SIG-M5 treated with dmso at 0.1 percent for 504 hours (cell line): ENCODE results near the gene TAX1BP3.
"Not testable (repeated sequence)": the region's sequence is repeated elsewhere in the genome, so short reads cannot be mapped to it uniquely, and the experiment has no call there.

ENCODE experiments used
- DNase-seq: peaks from one replicate; lab custom pipeline; 2025; ENCODE audit not compliant: unreplicated experiment; lab: John Stamatoyannopoulos, UW

TAX1BP3 gene

DNA sequence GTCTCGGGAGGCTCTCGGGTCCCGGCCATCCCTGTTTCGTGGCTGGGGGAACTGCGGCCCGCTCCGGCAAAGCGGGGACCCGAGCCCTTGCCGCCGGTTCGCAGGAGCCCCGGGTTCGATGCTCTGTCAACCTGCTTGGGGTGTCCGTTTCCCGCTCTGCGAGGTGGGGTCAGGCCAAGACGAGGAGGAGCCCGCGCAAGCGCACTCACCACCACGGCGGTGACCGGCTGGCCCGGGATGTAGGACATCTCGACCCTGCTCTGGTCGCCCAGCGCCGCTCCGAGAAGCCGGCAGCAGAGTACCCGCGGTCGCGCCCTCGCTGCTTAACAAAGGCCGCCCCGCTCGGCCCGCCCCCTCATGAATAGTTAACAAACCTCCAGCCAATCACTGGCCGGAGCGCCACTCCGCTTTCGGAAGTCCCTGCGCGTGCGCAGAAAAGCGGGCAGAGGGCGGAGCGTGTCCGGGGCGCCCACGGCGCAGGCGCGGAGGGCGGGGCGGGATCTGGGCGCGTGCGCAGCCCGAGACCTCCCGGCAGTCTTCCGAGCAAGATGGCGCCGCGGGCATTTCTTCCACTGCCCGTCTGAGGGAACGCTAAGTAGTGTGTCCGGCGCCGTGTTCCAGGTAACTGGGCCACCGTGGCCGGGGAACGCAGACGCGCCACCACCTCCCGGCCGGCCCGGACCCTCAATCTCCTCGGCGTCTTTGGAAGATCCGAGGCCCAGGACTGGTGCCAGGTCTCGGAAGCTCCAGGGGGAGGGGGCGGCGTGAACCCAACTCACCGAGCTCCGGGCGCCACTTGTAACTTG is at the start of gene TAX1BP3, which contains the start of gene EMC6:
Gene TAX1BP3, minus strand, starts transcription at position 300 of the 806 bp plus-strand sequence. Its CDS starts 52 bp downstream, at position 248.
Gene EMC6, plus strand, starts transcription at position 534 of the 806 bp plus-strand sequence. CDS start 335 bp downstream, outside the sequence.
- peak; percentile 91 for DNase-seq

DNA sequence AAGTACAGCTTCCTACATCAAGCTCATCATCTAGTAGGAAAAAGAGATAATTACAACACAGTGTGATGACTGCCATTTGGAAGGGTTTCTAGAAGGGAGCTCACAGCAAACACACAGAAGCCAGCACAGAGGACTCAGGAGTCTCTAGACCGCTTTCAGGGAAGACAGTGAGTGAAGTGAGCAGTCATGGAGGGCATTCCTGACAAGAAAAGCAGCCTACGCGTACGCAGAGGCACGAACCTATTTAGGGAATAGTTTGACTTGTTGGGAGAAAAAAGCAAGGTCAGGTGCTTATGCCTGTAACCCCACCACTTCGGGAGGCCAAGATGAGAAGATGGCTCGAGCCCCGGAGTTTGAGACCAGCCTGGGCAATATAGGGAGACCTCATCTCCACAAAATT is 46.9 kb upstream of the TAX1BP3 start:
- no peak for DNase-seq

- DNase-seq = no peak
Measured at GRCh38 chr17:3712811-3713463, 44.6 kb upstream of the TAX1BP3 start.

GRCh38 chr17:3710951-3711383 is 42.6 kb upstream of the TAX1BP3 start:
- DNase-seq = peak; percentile 90

DNA sequence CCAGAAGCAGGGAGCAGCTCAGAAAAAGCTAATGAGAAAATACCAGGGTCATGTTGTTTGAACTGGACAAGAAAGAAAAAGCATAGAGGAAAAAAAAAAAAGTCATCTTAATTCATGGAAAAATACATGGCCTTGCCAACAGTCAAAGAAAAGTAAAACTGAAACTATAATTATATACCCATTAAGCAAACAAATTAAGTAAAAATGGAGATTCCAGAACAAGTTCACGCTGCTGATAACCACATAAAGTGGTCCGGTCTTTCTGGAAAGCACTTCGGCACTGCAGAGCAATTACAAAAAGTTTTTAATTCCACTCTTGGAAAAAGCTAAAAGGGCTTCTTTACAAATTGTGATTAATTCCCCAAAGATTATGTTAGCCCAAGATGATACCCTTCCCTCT is 40.0 kb upstream of the TAX1BP3 start:
- DNase-seq = no peak

DNA sequence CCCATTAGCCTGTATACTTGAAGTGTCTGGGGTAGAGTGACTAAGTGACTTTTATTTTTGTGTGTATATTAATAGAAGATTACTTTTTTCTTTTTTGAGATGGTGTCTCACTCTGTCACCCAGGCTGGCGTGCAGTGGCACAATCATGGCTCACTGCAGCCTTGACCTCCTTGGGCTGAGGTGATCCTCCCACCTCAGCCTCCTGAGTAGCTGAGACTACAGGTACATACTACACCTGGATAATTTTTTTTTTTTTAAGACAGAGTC is 37.3 kb upstream of the TAX1BP3 start:
- DNase-seq = not testable (repeated sequence)

DNA sequence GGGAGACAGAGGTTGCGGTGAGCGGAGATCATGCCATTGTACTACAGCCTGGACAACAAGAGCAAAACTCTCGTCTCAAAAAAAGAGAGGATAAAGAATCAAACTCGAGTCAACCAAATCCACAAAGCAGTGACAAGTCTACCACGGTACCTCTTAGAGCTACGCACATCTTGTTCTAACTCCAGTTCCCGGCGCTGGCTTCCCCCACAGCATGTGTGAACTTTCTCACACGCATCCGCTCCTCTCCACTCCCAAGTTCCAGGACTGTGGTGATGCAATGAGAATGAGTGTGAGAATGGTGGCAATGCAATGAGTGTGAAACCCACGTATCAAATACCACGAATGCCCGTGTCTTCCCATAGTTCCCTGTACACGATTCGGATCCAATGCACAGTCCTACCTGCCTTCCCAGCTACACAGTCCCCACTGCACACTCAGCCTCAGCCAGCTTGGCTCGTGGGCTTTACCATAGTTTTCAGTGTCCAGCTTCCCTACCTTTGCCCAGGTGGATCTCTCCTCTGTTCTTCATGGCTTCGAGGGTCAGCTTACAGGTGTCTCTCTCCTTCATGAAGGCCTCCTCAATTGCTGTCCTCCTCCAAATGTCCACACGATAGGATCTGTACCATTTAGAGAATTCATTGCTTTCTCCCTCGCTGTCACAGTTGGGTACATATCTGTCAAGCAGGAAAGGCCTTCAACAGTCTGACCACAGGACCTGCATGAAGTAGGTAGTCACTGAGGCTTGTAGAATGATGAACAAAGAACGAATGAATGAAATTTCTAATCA is 36.7 kb upstream of the TAX1BP3 start:
- DNase-seq = no peak

- DNase-seq = not testable (repeated sequence)
Measured at GRCh38 chr17:3702041-3702539, 33.7 kb upstream of the TAX1BP3 start.

DNA sequence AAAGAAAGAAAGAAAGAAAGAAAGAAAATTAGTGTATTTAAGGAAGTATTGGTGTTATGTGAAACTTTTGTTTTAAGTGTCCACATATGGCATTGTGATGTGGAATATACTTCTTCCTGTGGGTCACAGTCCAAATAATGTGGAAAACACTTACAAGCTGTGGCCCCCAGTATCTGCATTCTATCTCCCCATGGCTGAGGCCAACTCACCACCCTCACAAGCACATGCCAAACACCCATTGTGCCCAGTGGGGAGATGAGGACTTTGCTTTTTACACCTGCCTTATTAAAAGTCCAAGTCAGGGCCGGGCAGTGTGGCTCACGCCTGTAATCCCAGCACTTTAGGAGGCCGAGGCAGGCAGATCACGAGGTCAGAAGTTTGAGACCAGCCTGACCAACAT is 31.6 kb upstream of the TAX1BP3 start:
- DNase-seq = no peak

DNA sequence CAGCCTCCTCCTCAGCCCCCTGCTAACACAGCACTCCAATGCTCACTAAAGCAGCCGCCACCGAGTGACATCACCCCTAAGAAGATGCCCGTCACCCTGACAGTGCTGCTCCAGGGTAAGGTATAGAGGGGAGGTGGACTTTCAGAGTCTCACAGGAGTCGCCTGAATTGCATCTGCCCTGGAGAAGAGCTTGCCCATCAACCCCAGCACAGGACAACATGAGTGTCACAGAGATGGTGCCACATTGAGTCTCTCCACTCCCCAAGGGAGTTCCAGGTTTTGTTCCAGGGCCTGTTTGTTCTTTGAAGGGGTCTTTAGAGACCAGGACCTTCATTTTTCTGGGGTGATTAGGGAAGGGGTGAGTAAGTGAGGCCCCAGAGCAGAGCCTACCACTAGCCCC is 29.8 kb upstream of the TAX1BP3 start:
- DNase-seq = no peak

DNA sequence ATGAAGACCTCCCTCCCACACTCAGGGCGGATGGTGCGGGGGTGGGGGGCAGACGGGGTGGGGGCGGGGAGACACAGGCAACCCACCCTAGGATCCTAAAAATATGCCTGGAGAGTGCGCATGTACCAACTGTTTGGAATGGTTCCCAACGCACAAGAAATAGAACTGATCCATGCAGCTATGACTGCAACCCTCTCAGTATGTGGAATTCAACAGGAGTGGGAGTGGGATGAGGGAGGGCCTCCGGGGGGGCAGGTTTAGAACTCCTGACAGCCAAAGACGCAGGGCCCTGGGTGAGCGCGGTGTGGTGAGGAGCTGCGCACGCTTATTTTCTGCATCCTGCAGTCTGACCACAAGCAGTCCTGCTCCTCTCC is 28.7 kb upstream of the TAX1BP3 start:
- DNase-seq = no peak

DNA sequence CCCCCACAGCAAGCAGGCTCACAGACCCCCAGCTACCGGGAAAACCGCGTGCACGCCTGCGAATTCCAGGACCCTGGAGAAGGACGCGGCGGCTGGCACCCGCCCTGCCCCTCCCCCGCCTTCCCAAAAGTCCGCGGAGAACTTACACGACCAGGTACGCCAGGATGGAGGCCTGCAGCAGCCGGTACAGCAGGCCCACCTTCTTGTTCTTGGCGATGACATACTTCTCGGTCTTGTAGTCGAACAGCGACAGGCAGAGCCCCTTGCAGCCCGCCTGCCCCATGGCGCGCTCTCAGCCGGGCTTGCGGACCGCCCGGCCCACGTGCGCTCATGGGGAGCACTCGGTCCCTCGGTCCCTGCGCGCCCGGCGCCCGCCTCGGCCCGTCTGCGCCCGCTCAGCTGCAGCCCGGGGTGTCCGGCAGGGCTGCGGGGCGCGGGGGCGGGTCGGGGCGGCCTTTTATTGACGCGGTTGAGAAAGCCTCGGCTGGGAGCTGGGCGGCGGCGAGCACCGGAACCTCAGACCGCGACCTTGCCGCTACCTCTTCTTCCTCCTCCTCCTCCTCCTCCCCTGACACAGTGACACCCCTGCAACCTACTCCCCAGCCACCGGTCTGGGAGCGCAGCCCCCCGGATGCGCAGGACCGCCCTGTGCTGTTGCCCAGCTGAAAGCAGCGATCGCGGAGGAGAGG is 27.5 kb upstream of the TAX1BP3 start, which contains the start of gene P2RX5:
Gene P2RX5, minus strand, starts transcription at position 433 of the 689 bp plus-strand sequence. Its CDS starts 150 bp downstream, at position 283.
- DNase-seq = peak; percentile 25

DNA sequence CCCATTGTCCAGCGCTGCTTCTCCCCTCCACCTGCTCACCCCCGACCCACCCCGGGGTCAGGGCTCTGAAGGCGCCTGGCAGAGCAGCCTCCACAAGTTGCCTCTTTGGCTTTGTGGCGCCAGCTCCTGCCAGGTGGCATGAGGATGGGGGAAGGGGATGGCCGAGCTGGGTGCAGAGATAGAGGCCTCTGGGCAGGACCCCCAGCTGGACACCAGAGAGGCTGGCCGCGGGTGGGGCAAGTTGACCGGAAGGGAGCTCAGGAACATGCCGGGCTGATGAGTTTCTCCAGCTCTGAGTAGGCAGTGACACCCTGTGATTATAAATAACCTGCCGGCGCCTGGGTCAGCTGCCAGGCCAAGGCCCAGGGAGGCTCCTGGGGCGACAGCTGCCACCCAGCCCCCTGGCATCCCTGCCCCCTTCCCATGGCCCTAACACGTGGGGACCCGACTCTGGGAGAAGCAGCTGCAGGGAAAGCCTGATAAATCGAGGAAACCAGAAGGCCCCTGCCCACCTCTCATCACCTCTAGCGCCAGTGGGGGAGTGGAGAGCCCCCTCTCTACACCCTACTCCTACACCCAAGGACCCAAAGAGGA is 26.8 kb upstream of the TAX1BP3 start:
- DNase-seq = no peak

GRCh38 chr17:3693829-3694231 is 25.5 kb upstream of the TAX1BP3 start:
- DNase-seq = no peak

- DNase-seq = no peak
Measured at GRCh38 chr17:3693141-3693540, 24.8 kb upstream of the TAX1BP3 start.

- DNase-seq = no peak
Measured at GRCh38 chr17:3692346-3692745, 24.0 kb upstream of the TAX1BP3 start.

- no peak for DNase-seq
Measured at GRCh38 chr17:3691617-3692067, 23.3 kb upstream of the TAX1BP3 start.

DNA sequence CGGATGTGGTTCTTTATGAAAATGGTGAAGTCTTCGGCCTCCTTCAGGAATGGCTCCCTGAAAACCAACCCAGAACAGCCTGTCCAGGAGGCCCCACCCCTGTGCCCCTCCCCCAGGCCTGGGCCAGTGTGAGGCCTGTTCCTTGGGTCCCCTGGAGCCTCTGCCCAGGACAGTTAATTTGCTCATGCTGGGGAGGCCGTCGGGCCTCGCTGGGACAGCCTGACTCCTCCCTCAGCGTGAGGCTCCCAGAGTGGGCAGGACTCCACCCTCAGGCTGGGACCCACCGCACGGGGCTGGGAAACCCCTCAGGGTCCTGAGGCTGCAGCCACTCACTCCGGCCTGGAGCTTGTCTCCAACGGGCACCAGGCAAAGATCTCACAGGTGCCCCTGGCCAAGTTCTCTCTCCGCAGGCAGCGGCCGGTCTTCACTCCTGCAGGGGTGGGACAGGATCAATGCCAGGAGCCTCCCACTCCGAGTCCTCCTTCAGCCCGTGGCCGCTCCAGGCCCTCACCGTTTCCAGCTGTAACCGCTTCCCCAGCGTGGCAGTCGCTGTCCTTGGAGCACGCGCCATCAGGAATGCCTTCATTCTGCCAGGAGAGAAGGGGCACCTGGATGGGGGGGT is 21.8 kb upstream of the TAX1BP3 start:
- DNase-seq = no peak

GRCh38 chr17:3689262-3690093 is 21.1 kb upstream of the TAX1BP3 start:
- no peak for DNase-seq
